Esophagus mucosa (tissue), 1 donor: ENCODE measurements around the gene PSEN1. TPM values are rescaled to one million over a fixed set of nuclear protein-coding genes. Genes with fewer than 3 reads are reported as not detected.
A peak's percentile ranks its signal among the peaks of the same experiment; 100 is the strongest.

Source experiments
- ATAC-seq: fragments of 200-7000 bp; cut with Tn5 transposase; one replicate; pipeline ENCODE4 v1.9.1; 2020
- total RNA-seq: library from RNA; stranded (reverse); gene quantifications from one replicate; pipeline ENCODE4 v1.2.4, GENCODE V29; 2023
- donor health status: DM: yes; HTN: yes; CAD: no.

The PSEN1 gene
- total RNA-seq, 1 donor from 2014 or later: 48.3 TPM

GRCh38 chr14:73255693-73256225 lies 119.5 kb downstream of the PSEN1 start:
- no peak for ATAC-seq

- no peak for ATAC-seq
These were observed 121.8 kb downstream of the PSEN1 start for GRCh38 chr14:73258076-73258475.

GRCh38 chr14:73258845-73259611 lies 122.7 kb downstream of the PSEN1 start:
- no peak for ATAC-seq

DNA sequence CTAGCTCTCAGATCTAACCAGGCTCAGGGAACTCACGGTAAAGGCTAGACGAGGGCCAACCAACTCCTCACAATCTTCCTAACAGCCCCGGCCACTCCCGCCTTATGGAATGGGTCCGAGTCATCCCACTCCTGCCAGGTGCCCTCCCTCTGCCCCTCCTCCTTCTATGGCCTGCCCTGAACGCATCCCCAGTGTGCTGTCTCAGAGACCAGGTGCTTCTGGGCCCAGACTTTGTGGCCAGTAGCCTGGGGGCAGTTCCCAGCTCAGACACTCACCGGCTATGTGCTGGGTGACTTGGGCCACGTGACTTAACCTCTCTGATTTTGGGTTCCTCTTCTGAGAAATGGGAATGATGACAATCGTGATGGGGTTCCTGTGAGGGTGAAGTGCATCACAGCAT lies 123.5 kb downstream of the PSEN1 start:
- no peak for ATAC-seq

DNA sequence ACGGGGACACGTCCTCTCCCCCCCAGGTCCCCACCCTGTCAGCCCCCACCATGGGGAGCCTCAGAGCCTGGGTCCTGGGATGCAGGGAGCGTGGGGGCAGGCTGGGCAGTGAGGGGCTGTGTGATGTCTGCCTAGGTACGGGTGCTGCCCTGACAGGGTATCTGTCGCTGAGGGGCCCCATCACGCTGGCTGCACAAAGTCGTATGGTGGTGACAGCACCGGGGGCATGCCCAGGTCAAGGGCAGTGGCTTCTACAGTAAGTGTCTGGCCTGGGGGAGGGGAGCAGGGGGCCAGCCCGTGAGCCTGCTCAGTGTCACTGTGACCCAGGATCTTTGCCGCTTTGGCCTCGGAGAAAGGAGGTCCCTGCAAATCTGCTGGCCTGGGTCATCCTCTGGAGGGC lies 124.3 kb downstream of the PSEN1 start:
- no peak for ATAC-seq

- ATAC-seq: no peak
These were observed 124.8 kb downstream of the PSEN1 start for GRCh38 chr14:73261075-73261474.

DNA sequence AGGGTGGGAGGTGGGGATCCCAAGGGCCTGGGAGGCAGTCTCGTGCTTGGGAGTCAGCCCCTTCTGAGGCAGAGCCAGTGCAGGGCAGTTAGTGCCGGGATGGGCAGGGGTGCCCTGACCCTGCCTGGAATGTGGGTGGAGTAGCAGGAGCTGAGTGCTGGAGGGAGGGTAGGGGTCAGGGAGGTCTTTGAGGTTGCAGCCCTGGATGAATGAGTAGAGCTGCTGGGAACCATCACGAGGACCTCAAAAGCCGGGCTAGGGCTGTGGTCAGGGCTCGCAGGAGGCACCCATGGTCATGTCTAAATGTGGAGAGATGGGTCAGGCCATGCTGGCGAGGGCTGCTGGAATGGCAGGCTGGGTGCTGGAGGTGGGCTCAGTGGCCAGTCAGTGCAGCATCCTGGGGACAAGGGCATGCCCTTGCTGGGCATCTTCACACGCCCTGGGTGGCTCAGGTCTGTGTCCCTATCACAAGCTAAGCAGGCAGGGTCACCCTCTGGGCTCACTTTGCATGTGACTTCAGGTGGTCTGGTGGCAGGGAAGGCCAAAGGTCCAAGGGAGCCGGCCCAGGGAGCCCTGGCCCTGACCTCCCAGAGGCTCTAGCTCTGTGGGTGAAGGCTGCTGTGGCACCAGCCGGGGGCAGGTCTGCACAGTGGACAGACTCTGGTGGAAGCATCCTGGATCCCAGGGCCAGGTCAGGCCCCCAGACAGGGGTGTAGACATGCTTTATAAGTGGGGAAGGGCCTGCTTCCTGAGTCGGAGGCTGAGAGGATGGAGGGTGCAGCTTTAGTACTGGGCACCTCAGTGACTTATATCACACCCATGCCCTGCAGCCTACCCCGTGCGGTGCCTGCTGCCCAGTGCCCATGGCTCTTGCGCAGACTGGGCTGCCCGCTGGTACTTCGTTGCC lies 125.5 kb downstream of the PSEN1 start:
- no peak for ATAC-seq

- no peak for ATAC-seq
These were observed 126.3 kb downstream of the PSEN1 start for GRCh38 chr14:73262427-73263183.

DNA sequence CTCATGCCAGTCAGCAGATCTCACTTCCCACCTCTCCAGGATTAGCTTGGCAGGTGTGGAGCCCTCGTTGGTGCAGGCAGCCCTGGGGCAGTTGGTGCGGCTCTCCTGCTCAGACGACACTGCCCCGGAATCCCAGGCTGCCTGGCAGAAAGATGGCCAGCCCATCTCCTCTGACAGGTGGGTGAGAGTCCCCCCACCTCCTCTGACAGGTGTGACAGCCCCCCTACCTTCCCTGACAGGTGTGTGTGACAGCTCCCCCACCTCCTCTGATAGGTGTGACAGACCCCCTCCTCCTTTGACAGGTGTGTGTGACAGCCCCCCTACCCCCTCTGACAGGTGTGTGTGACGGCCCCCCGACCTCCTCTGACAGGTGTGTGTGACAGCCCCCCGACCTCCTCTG lies 127.3 kb downstream of the PSEN1 start:
- no peak for ATAC-seq

DNA sequence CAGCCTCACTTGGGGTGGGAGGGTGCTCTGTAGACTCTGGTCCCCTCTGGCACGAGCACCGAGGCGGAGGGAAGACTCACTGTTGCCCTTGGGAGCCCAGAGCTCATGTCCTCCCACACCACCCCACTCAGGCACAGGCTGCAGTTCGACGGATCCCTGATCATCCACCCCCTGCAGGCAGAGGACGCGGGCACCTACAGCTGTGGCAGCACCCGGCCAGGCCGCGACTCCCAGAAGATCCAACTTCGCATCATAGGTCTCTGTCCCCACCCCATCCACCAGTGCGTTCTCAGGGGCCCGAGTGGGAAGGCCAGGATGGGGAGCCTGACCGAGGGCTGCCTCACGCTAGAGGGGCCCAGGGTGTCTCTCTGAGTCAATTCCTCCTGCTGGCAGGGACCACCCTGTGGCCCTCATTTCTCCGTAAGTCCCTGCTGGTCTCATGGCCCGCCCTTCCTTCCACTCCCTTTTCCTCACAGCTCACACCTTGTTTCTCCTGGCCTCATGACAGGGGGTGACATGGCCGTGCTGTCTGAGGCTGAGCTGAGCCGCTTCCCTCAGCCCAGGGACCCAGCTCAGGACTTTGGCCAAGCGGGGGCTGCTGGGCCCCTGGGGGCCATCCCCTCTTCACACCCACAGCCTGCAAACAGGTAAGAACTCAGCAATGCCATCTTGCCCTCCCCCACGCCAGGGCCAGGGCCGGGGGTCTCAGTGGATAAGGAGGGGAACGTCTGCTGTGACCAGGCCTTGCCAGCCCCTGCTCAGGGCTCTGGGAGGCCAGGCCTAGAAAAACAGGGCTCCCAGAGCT lies 128.0 kb downstream of the PSEN1 start:
- ATAC-seq: no peak

DNA sequence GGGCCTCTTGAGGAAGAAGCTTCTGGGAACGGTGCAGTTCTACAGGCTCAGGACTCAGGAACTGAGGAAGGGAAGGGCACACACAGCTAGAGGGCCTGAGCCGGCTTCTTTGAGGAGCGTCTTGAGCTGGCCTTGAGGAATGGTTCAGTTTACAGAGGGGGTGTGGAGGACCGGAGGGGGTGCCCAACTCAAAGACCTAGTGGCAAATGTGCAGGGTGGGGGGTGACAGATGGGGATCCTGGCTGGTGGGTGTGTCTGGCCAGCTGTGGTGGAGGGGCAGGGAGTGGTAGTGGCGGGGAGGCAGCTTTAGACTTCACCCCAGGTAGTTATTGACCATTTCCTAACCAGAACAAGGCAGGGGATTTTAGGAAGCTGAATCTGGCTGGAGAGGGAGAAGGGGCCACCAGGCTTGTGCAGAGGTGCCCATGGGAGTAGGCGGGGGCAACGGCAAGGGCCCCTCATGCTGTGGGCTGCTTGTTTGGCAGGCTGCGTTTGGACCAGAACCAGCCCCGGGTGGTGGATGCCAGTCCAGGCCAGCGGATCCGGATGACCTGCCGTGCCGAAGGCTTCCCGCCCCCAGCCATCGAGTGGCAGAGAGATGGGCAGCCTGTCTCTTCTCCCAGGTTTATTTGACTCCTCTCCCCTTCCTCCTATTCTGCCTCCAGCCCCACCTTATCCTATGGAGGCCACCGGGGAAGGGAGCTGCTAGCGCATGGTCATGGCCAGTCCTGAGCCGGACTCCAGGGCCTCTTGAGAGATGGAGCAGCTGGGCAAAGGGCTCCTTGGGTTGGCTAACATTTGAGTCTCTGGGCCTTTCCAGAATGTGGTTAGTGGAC lies 128.8 kb downstream of the PSEN1 start:
- ATAC-seq: no peak

DNA sequence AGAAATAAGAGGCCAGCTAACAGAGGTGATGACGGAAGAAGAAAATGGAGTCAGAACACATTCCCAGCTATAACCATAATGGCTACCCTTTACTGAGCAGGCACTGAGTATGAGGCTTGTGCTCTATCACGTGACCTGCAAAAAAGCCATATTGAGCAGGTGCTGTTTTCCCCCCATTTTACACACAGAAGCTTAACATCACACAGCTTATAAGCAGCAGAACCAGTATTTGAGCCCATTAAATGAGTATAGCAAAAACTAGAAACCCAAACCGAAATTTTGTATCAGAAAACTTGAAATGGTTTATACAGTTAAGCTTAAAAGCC lies 129.4 kb downstream of the PSEN1 start:
- no peak for ATAC-seq

DNA sequence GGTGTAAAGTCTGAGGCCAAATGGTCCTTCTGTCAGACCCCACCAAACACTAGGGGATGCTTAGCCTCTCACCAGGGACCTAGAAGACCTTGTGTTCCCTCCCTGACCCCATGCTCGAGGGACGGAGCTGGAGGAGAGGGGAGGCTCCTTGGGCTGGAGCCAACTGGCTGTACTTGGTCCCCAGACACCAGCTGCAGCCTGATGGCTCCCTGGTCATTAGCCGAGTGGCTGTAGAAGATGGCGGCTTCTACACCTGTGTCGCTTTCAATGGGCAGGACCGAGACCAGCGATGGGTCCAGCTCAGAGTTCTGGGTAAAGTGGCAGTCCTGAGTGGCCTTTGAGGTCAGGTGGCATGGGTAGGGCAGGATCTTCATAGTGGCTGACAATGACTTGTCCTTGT lies 130.0 kb downstream of the PSEN1 start:
- no peak for ATAC-seq

DNA sequence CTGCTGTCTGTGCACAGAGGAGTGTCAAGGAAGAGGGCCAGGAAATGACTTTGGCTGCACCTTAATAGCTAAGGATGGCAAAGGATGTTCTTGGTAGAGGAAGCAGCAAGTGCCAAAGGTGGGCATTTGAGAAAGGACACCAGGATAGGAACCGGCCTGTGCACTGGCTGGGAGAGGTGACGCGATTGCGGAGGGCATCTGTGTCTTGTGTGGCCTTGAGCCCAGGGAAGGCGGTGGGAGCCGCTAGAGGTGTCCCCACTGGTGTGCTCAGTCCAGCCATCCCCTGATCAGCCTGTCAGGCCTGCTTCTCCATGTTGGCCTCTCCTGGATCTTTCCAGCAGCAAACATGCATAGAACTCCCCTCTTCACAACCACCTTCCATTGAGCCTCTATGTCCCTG lies 131.2 kb downstream of the PSEN1 start:
- no peak for ATAC-seq

DNA sequence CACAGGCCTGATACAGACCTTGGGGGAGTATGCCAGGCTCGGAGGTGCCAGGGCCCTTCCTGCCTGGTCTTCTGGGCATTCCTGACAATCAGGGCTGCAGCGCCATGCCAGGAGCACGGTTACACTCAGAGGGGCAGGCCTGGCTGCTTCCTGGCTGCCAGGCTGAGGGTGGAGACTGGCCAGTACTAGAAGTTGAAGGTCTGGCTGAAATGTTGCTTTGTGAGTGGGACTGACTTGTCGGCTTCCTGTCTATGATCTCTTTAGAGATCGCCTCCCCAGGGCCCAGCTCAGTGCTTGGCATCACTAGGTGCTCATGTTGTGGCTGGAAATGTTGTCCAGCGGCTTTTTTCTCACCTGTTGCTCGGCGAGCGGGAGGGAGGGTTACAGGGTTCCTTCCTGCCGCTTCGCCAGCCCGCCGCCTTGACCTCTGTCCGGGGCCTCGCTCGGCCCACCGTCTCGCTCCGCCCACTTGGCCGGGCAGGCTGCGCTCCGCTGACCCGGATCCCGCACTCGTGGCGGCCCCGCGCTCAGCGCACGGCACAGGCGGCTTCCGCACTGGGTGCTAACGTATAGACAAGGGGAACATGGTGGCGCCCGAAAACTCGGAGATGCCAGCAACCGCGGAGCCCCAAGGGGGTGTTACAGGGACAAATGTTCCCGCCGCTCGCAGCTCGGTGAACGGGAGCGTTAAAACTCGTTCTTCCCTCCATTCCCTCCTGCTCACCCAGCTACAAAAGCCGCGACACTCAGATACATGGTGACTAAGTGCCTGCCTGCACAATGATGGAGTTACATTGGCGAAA lies 133.6 kb downstream of the PSEN1 start:
- peak; percentile 37 for ATAC-seq

DNA sequence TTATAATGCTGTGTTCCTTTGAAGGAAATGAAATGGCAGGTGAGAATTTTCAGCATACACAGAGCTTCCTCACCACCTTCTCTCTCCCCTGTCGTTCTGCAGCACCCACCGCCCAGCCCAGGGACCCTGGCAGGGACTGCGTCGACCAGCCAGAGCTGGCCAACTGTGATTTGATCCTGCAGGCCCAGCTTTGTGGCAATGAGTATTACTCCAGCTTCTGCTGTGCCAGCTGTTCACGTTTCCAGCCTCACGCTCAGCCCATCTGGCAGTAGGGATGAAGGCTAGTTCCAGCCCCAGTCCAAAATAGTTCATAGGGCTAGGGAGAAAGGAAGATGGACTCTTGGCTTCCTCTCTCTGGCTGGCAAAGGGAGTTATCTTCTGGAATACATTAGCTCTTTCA lies 136.1 kb downstream of the PSEN1 start:
- no peak for ATAC-seq
